HEK293T (cell line): Measurements from ENCODE around the gene GP9.

Experiments used
- CTCF ChIA-PET: fragments of 350-600 bp; formaldehyde crosslinking; extraction: SDS; loops from one replicate; lab custom pipeline; 2021; ENCODE audit warnings: antibody characterized with exemption, inconsistent platforms; lab: Yijun Ruan, JAX
- POLR2A ChIA-PET: fragments of 350-600 bp; formaldehyde crosslinking; extraction: SDS; loops from one replicate; lab custom pipeline; 2020; ENCODE audit warnings: antibody characterized with exemption, inconsistent platforms; lab: Yijun Ruan, JAX
- DNase-seq: peaks from one replicate; pipeline ENCODE4 v3.0.0; 2012; ENCODE audit warnings: mixed read lengths; ENCODE audit errors: extremely low spot score
- ARNT ChIP-seq: fragments of 450-650 bp; IDR thresholded peaks from 2 replicates; pipeline ENCODE4 v1.6.1; 2017; ENCODE audit warnings: mild to moderate bottlenecking
- BHLHE40 ChIP-seq: fragments of 450-650 bp; IDR thresholded peaks from 2 replicates; pipeline ENCODE4 v1.6.1; 2016; ENCODE audit warnings: mild to moderate bottlenecking, moderate library complexity, borderline replicate concordance
- CTBP1 ChIP-seq: fragments of 450-650 bp; IDR thresholded peaks from 2 replicates; pipeline ENCODE4 v1.6.1; 2016; ENCODE audit warnings: borderline replicate concordance
- ELF4 ChIP-seq: fragments of 450-650 bp; IDR thresholded peaks from 2 replicates; pipeline ENCODE4 v1.6.1; 2017; ENCODE audit warnings: antibody characterized with exemption
- FOXA1 ChIP-seq: fragments of 450-650 bp; IDR thresholded peaks from 2 replicates; pipeline ENCODE4 v1.6.1; 2016; ENCODE audit warnings: mild to moderate bottlenecking
- FOXK2 ChIP-seq: fragments of 450-650 bp; IDR thresholded peaks from 2 replicates; pipeline ENCODE4 v1.6.1; 2016; ENCODE audit warnings: mild to moderate bottlenecking
- FOXM1 ChIP-seq: fragments of 450-650 bp; IDR thresholded peaks from 2 replicates; pipeline ENCODE4 v1.6.1; 2017; ENCODE audit warnings: mild to moderate bottlenecking, borderline replicate concordance
- HDGF ChIP-seq: fragments of 450-650 bp; IDR thresholded peaks from 2 replicates; pipeline ENCODE4 v1.6.1; 2017; ENCODE audit warnings: antibody characterized with exemption, borderline replicate concordance
- L3MBTL2 ChIP-seq: fragments of 450-650 bp; conservative IDR thresholded peaks from 2 replicates; pipeline ENCODE4 v1.6.1; 2016; ENCODE audit warnings: mild to moderate bottlenecking
- LEF1 ChIP-seq: fragments of 450-650 bp; IDR thresholded peaks from 2 replicates; pipeline ENCODE4 v1.6.1; 2017; ENCODE audit warnings: mild to moderate bottlenecking, borderline replicate concordance
- NFRKB ChIP-seq: fragments of 450-650 bp; IDR thresholded peaks from 2 replicates; pipeline ENCODE4 v1.6.1; 2016; ENCODE audit warnings: mild to moderate bottlenecking, moderate library complexity
- SP1 ChIP-seq: fragments of 450-650 bp; IDR thresholded peaks from 2 replicates; pipeline ENCODE4 v1.6.1; 2017
- SUZ12 ChIP-seq: fragments of 450-650 bp; IDR thresholded peaks from 2 replicates; pipeline ENCODE4 v1.6.1; 2016; ENCODE audit warnings: mild to moderate bottlenecking
- TARDBP ChIP-seq: fragments of 450-650 bp; IDR thresholded peaks from 2 replicates; pipeline ENCODE4 v1.6.1; 2016
- ZNF384 ChIP-seq: fragments of 450-650 bp; IDR thresholded peaks from 2 replicates; pipeline ENCODE4 v1.6.1; 2016
- TF ChIP-seq, protein P1 (sequence below): fragments of 450-650 bp; IDR thresholded peaks from 2 replicates; pipeline ENCODE4 v1.6.1; 2016

Gene GP9

DNA sequence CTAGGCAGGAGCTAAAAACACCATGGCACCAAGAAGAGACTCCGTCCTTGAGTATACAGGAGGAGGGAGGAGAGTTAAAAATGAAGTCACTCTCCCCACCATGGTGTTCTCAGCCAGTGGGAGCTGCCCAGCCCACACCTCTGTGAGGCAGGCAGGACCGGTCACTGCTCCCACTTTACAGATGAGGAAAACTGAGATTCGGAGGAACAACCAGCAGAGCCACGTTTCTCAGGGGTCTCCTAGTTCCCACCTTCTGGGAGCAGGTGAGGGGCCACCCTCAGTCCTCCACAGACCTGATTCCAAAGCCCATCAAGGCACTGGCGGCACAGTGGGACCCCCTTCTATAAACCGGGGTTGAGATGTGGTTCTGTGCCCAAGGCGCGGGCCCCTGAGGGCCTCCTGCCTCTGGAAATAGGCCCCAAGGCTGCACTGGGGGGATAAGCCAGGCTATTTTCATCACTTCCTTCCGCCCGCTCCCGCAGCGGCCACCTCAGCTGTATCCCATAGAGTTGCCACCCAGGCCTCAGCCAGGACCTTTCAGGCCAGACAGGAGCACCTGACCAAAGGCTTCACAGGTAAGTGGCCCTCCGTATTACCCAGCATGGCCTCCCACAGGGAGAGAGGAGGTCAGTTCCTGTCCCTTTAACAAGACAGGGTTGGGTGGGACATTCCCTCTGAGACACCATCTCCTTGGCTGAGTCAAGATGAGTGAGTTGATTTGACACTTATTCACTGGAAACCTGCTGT is at the start of gene GP9:
Gene GP9 (plus strand): TSS at position 504 of the 747 bp plus-strand sequence. CDS start 961 bp downstream, outside the sequence.
- TF ChIP-seq ARNT: no peak
- no peak for TF ChIP-seq ZNF384
- no peak for TF ChIP-seq TARDBP
- no peak for TF ChIP-seq SP1
- TF ChIP-seq LEF1: no peak
- TF ChIP-seq BHLHE40: no peak
- TF ChIP-seq HDGF: no peak
- no peak for TF ChIP-seq SUZ12
- TF ChIP-seq ELF4: no peak
- no peak for TF ChIP-seq FOXK2
- TF ChIP-seq, protein P1, sequence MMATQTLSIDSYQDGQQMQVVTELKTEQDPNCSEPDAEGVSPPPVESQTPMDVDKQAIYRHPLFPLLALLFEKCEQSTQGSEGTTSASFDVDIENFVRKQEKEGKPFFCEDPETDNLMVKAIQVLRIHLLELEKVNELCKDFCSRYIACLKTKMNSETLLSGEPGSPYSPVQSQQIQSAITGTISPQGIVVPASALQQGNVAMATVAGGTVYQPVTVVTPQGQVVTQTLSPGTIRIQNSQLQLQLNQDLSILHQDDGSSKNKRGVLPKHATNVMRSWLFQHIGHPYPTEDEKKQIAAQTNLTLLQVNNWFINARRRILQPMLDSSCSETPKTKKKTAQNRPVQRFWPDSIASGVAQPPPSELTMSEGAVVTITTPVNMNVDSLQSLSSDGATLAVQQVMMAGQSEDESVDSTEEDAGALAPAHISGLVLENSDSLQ: no peak
- CTCF ChIA-PET: interaction anchor here (1.0 kb wide), 1 partner anchor 90 kb away, joined by 5 read pairs; no protein-coding TSS in a partner anchor
- POLR2A ChIA-PET: no interaction called here
- DNase-seq: no peak

DNA sequence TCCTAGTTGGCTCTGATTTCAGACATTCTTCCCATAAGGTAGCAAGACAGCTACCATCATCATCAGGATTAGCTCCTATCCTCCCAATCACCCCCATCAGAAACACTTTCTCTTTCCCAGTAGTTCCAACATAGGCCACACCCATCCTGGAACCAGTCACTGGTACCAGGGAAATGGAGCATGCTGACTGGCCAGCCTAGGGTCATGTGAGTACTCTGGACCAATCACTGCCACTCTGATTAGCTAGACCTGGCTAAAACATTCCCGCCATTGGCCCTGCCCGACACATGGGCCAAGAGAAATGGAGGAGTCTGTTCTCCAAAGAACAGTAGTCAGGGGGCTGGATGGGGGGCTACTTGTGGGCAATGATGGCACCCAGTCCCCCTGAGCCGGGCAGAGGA is 47.1 kb upstream of the GP9 start:
- ChIA-PET POLR2A (no interaction called here), CTCF (no interaction called here)
- DNase-seq: peak; percentile 44
- TF ChIP-seq ELF4 (no peak), BHLHE40 (no peak), ZNF384 (no peak), L3MBTL2 (peak; percentile 82), FOXA1 (no peak)
- TF ChIP-seq, protein P1: no peak

DNA sequence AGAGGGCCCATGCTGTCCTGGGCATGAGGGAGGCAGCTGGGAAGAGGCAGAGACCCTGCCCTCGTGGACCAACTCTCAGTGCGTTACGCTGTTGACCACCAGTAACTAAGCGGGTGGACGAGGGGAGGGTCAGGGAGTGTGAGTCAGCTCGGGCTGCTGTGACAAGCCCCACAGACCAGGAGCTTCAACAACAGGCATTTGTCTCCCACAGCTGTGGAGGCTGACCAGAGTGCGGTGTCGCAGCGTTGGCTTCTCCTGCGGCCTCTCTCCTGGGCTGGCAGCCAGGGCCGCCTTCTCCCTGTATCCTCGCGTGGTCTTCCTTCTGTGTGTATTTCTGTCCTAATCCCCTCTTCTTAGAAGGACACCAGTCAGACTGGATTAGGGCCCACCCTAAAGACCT is 46.4 kb upstream of the GP9 start:
- ChIA-PET POLR2A (interaction anchor here (0.9 kb wide), 1 partner anchor 12 kb away, joined by 3 read pairs; no protein-coding TSS in a partner anchor), CTCF (interaction anchor here (0.6 kb wide), 1 partner anchor 39 kb away, joined by 3 read pairs; no protein-coding TSS in a partner anchor)
- no peak for TF ChIP-seq LEF1
- DNase-seq: no peak

DNA sequence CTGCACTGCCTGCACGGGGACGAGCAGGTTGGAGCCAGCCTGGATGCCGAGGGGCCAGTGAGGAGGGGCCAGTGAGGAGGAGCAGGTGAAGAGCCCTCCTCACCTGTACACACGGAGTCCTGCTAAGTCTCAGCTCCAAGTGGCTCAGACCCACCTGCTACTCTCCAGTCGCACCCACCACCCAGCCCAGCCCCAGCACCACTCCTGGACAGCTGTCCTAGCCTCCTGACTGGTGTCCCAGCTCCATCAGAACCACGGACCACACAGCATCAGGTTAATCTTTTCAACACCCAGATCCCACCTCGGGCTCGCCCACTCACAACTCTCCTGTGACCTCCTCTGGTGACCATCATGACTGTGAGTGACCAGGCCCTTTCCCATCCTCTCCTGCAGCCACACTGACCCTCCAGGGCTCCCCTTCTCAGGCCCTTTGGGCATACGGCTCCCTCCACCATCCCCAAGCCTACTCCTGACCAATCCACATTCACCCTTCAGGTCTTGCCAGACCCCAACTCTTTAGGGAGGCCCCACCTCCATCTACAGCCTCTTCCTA is 45.7 kb upstream of the GP9 start:
- DNase-seq: no peak
- TF ChIP-seq ARNT: no peak
- TF ChIP-seq, protein P1: no peak
- TF ChIP-seq CTBP1: no peak
- TF ChIP-seq ELF4: no peak
- ChIA-PET POLR2A (interaction anchor here (0.9 kb wide), 1 partner anchor 12 kb away, joined by 3 read pairs; no protein-coding TSS in a partner anchor), CTCF (interaction anchor here (0.6 kb wide), 1 partner anchor 39 kb away, joined by 3 read pairs; no protein-coding TSS in a partner anchor)

DNA sequence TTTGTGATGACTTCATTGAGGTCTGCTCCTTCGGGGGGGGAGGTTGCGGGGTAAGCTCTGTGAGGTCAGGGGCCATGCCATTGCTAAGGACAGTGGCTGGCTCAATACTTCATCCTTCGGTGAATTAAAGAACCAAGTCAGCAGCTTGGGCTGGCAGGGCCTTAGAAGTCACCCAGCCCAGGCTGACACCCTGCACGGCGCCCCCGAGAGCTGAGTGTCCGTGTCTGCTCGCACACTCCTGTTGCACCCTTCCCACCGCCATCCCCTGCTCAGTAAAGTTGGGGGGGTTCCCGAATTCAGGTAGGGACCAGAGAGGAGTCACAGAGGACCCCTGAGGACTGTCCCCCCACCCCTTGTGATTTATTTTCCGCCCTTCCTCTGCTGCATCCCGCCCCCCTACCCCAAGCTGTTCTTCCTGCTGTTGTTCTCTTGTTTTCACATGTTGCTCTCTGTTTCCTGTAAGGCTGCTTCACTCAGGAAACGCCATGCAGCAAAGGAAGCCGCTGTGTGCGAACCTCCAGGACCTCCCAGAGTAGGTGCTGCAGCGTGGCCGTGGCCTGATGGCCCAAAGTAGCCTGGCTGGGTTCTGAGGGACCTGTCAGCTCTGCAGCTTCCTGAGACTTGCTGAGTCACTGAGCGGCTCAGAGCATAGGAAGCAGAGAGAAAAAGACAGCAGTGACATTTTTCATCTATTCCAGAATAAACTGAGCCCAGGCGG is 45.0 kb upstream of the GP9 start:
- CTCF ChIA-PET: interaction anchor here (0.6 to 1.2 kb wide), 2 partner anchors 38 to 45 kb away, joined by 3 to 5 read pairs; no protein-coding TSS in a partner anchor

More for the DNA sequence above, 45.0 kb upstream of the GP9 start:
- DNase-seq: no peak
- POLR2A ChIA-PET: no interaction called here
- TF ChIP-seq ARNT (no peak), SUZ12 (no peak), FOXM1 (no peak), TARDBP (no peak), NFRKB (no peak), ELF4 (no peak), HDGF (no peak), L3MBTL2 (no peak), CTBP1 (no peak), FOXA1 (no peak), ZNF384 (no peak), LEF1 (no peak), BHLHE40 (no peak), FOXK2 (no peak), SP1 (no peak)
- TF ChIP-seq, protein P1: no peak
